Parathyroid adenoma (tissue), 2 donors: Measurements from ENCODE around the gene C8A.

ENCODE experiments used
- H2AFZ ChIP-seq: fragments of 300-600 bp; sonication (generic); one replicate; pipeline ENCODE4 v1.7.0; 2017; ENCODE audit warnings: antibody characterized with exemption, mild to moderate bottlenecking
- H3K27ac ChIP-seq: fragments of 300-600 bp; sonication (generic); one replicate; pipeline ENCODE4 v1.7.0; 2017
- H3K27me3 ChIP-seq: fragments of 300-600 bp; sonication (generic); one replicate; pipeline ENCODE4 v1.7.0; 2017; ENCODE audit warnings: low read length; ENCODE audit not compliant: control insufficient read depth, insufficient read depth
- H3K36me3 ChIP-seq: fragments of 300-600 bp; sonication (generic); one replicate; pipeline ENCODE4 v1.7.0; 2017; ENCODE audit warnings: low read length; ENCODE audit not compliant: control insufficient read depth, insufficient read depth
- H3K4me1 ChIP-seq: fragments of 300-600 bp; sonication (generic); one replicate; pipeline ENCODE4 v1.7.0; 2017; ENCODE audit warnings: control low read depth
- H3K4me2 ChIP-seq: fragments of 300-600 bp; sonication (generic); one replicate; pipeline ENCODE4 v1.7.0; 2017; ENCODE audit warnings: low read length
- H3K4me3 ChIP-seq: fragments of 300-600 bp; sonication (generic); one replicate; pipeline ENCODE4 v1.7.0; 2017; ENCODE audit warnings: low read depth, low read length
- H3K79me2 ChIP-seq: fragments of 300-600 bp; sonication (generic); one replicate; pipeline ENCODE4 v1.7.0; 2017; ENCODE audit warnings: control low read depth
- H3K9ac ChIP-seq: fragments of 300-600 bp; sonication (generic); one replicate; pipeline ENCODE4 v1.7.0; 2017; ENCODE audit warnings: mild to moderate bottlenecking
- H3K9me3 ChIP-seq: fragments of 300-600 bp; sonication (generic); one replicate; pipeline ENCODE4 v1.7.0; 2017; ENCODE audit warnings: low read length; ENCODE audit not compliant: control insufficient read depth
- TF ChIP-seq, protein P1 (sequence below): fragments of 300-600 bp; sonication (generic); IDR thresholded peaks from one replicate; pipeline ENCODE4 v1.7.0; 2017; ENCODE audit warnings: antibody characterized with exemption, mild to moderate bottlenecking
- donor health status: primary hyperparathyroidism.

C8A gene

GRCh38 chr1:56880774-56881173 lies 26.2 kb downstream of the C8A start:
- Histone ChIP-seq H3K9ac (no peak overlapping the region), H3K4me3 (no peak overlapping the region), H3K27me3 (no peaks in the 10 kb centered on the region), H3K4me1 (no peaks in the 10 kb centered on the region), H3K4me2 (no peak overlapping the region), H3K79me2 (no peaks in the 10 kb centered on the region), H3K9me3 (no peaks in the 10 kb centered on the region), H3K27ac (no peak overlapping the region), H2AFZ (no peak overlapping the region), H3K36me3 (no peaks in the 10 kb centered on the region)
- TF ChIP-seq, protein P1, sequence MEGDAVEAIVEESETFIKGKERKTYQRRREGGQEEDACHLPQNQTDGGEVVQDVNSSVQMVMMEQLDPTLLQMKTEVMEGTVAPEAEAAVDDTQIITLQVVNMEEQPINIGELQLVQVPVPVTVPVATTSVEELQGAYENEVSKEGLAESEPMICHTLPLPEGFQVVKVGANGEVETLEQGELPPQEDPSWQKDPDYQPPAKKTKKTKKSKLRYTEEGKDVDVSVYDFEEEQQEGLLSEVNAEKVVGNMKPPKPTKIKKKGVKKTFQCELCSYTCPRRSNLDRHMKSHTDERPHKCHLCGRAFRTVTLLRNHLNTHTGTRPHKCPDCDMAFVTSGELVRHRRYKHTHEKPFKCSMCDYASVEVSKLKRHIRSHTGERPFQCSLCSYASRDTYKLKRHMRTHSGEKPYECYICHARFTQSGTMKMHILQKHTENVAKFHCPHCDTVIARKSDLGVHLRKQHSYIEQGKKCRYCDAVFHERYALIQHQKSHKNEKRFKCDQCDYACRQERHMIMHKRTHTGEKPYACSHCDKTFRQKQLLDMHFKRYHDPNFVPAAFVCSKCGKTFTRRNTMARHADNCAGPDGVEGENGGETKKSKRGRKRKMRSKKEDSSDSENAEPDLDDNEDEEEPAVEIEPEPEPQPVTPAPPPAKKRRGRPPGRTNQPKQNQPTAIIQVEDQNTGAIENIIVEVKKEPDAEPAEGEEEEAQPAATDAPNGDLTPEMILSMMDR, result no peak

DNA sequence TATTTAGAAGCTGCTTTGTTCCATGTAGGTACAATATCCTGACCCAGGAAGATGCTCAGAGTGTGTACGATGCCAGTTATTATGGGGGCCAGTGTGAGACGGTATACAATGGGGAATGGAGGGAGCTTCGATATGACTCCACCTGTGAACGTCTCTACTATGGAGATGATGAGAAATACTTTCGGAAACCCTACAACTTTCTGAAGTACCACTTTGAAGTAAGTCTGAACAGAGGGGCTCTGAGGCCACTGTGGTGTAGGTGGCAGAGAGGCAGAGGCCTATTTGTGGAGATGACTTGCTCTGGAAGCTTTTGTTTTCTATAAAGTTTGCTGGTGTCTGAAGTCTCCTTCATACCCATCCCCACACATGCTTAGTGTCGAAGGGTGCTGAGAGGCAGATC lies 26.8 kb downstream of the C8A start:
- Histone ChIP-seq H3K4me3 (no peak overlapping the region), H3K4me1 (no peaks in the 10 kb centered on the region), H3K9ac (no peak overlapping the region), H3K27me3 (no peaks in the 10 kb centered on the region), H3K9me3 (no peaks in the 10 kb centered on the region), H2AFZ (no peak overlapping the region), H3K4me2 (no peak overlapping the region), H3K36me3 (no peaks in the 10 kb centered on the region), H3K27ac (no peak overlapping the region), H3K79me2 (no peaks in the 10 kb centered on the region)
- TF ChIP-seq, protein P1, result no peak

GRCh38 chr1:56890229-56890628 lies 35.6 kb downstream of the C8A start:
- H3K9ac ChIP-seq, result no peak overlapping the region
- H3K9me3 ChIP-seq, result no peaks in the 10 kb centered on the region
- no peak overlapping the region for H3K4me3 ChIP-seq
- TF ChIP-seq, protein P1, result no peak
- H3K79me2 ChIP-seq, result no peaks in the 10 kb centered on the region
- H2AFZ ChIP-seq, result no peak overlapping the region
- no peaks in the 10 kb centered on the region for H3K4me1 ChIP-seq
- no peaks in the 10 kb centered on the region for H3K27me3 ChIP-seq
- no peaks in the 10 kb centered on the region for H3K36me3 ChIP-seq
- H3K4me2 ChIP-seq, result no peak overlapping the region
- H3K27ac ChIP-seq, result no peak overlapping the region

DNA sequence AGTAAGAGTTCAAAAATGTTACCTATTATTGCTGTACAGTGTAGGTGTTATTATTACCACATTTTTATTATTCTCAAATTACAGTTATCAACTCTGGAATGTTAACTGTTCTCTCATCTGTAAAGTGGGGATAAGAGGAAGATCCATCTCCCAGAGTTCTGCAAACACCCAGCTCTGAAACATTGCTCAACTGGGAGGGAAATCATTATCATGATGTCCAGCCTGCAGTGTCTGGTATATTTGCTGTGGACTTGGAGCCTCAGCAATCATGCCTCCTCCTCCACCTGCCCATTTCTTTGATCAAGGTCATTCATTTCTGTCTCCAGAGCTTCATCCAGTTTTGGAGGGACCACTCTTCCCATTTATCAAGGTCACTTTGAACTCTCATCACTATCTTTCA lies 39.4 kb downstream of the C8A start:
- Histone ChIP-seq H3K4me2 (no peak overlapping the region), H3K9me3 (no peaks in the 10 kb centered on the region), H3K4me1 (no peaks in the 10 kb centered on the region), H3K79me2 (no peaks in the 10 kb centered on the region), H3K36me3 (no peaks in the 10 kb centered on the region), H3K9ac (no peak overlapping the region), H3K4me3 (no peak overlapping the region), H3K27ac (no peak overlapping the region), H3K27me3 (no peaks in the 10 kb centered on the region), H2AFZ (no peak overlapping the region)
- TF ChIP-seq, protein P1, result no peak

DNA sequence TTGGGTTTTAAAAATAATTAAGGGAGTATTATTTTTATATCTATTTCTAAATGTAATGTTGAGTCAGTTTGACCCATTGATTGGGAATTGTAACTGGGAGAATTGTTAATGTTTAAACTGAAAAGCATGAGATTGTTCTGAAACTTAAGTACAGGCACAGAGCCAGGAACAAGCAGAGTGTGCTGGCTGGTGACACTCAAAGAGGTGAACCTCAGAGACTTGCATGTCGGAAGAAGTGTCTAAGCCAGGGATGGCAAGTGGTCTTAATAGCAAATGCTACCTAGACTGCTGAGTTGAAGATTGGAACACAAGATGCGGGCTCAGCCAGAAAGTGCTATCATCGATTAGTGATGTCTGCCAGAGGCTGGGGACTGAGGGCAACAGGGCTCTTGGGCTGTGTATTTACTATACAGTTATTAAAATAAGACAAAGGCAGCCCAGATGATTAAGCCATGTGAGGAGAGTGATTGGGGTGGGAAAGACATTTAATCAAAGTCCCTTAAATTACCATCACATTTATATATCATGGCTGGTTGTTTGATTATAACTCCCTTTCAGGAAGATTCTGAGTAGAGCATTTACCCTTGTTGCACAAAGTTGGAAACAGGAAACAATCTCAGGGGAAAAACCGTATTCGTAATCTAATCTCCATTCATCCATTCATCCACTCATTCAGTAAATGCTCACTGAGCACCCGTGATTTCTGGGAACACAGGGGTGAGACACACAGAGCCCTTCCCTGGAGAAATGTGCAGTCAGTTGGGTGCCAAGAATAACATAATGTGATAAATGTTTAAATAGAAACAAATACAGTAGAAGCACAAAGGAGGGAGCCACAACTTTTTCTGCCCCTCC lies 42.8 kb downstream of the C8A start:
- Histone ChIP-seq H3K4me3 (no peak overlapping the region), H3K9ac (no peak overlapping the region), H3K27ac (no peak overlapping the region), H3K27me3 (no peaks in the 10 kb centered on the region), H3K4me1 (no peaks in the 10 kb centered on the region), H3K4me2 (no peak overlapping the region), H3K79me2 (no peaks in the 10 kb centered on the region), H2AFZ (no peak overlapping the region), H3K9me3 (no peaks in the 10 kb centered on the region), H3K36me3 (no peaks in the 10 kb centered on the region)
- TF ChIP-seq, protein P1, result no peak
